Gastroesophageal sphincter (tissue), 4 donors: ENCODE measurements around the gene TPCN1. TPM values are rescaled to one million over a fixed set of nuclear protein-coding genes. Genes with fewer than 3 reads are reported as not detected.

Experiments used
- ATAC-seq: fragments of 150-250 bp; one replicate; pipeline ENCODE4 v1.9.1; 2016; ENCODE audit warnings: mild to moderate bottlenecking, moderate library complexity
- H3K27ac ChIP-seq, 4 donors: fragments of 200-600 bp; sonication (generic) in 3 of 4; 1 replicate in 3 of 4; 2 replicates in 1 of 4; pipeline ENCODE4 v1.5.1; 2016 to 2019
- H3K27me3 ChIP-seq: fragments of 200-600 bp; sonication (generic); one replicate; pipeline ENCODE4 v1.5.1; 2019
- H3K36me3 ChIP-seq, 2 donors: fragments of 200-600 bp; sonication (generic); one replicate each; pipeline ENCODE4 v1.5.1; 2019; ENCODE audit warnings: control low read depth in 1 of 2
- H3K4me1 ChIP-seq, 3 donors: fragments of 200-600 bp; sonication (generic); 1 replicate in 2 of 3; 2 replicates in 1 of 3; pipeline ENCODE4 v1.5.1; 2016 to 2019; ENCODE audit warnings: control low read depth in 2 of 3
- H3K4me3 ChIP-seq, 2 donors: fragments of 200-600 bp; sonication (generic); one replicate each; pipeline ENCODE4 v1.5.1; 2019; ENCODE audit warnings: mild to moderate bottlenecking in 1 of 2, moderate library complexity in 1 of 2
- H3K9me3 ChIP-seq, 3 donors: fragments of 200-600 bp; sonication (generic); one replicate each; pipeline ENCODE4 v1.5.1; 2017 to 2019; ENCODE audit warnings: control low read depth in 2 of 3
- CTCF ChIP-seq, 4 experiments: fragments of 200-600 bp in 2 of 4; fragments of 450-650 bp in 2 of 4; sonication (generic) in 1 of 4; IDR thresholded peaks; one replicate each; pipeline ENCODE4 v1.5.1; 2017 to 2019; ENCODE audit warnings: antibody characterized with exemption in 4 of 4, mild to moderate bottlenecking in 2 of 4, moderate library complexity in 2 of 4
- EP300 ChIP-seq: sonication (generic); formaldehyde crosslinking; IDR thresholded peaks from one replicate; pipeline ENCODE4 v1.6.1; 2017; ENCODE audit warnings: antibody characterized with exemption, mild to moderate bottlenecking
- POLR2A ChIP-seq, 2 donors: fragments of 450-650 bp; IDR thresholded peaks; one replicate each; pipeline ENCODE4 v1.6.1; 2017; ENCODE audit warnings: antibody characterized with exemption in 2 of 2, mild to moderate bottlenecking in 2 of 2, moderate library complexity in 1 of 2
- POLR2AphosphoS5 ChIP-seq: sonication (generic); formaldehyde crosslinking; IDR thresholded peaks from one replicate; pipeline ENCODE4 v1.6.1; 2017; ENCODE audit warnings: antibody characterized with exemption
- WGBS, 2 donors: methylation state at CpG; one replicate each; pipeline ENCODE4 v1.1.5; 2018; ENCODE audit warnings: low coverage in 1 of 2; 5-methylcytosine and 5-hydroxymethylcytosine counted together
- total RNA-seq, 4 donors: library from RNA; depleted of rRNA; stranded (reverse); fragments of >200 nt; gene quantifications; one replicate each; pipeline ENCODE4 v1.1.0, GENCODE V29; 2016

The TPCN1 gene
- total RNA-seq, 4 donors from 2014 or later = 24.0 to 47.0 (median 37.3) TPM

DNA sequence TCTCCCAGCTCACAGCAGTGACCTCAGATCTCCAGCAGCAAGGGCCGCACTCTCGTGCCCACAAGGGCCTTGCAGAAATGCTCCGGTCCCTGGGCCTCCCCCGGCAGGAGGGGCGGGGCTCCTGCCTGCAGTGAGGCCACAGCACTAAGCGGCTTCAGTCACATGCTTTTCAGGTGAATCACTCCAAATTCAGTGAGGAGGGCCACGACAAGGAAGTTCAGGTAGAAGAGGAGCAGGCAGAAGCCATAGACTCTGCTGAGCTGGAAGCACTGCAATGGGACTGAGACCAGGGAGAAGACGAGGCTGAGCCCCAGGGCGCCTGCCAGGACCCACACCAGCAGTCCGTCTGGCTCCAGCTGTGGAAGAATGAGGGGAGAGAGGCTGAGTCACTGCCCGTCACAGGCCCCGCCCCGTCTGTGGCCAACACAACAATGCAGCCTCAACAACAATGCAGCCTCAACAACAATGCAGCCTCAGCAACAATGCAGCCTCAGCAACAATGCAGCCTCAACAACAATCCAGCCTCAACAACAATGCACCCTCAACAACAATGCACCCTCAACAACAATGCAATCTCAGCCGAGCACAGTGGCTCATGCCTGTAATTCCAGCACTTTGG, 78.5 kb downstream of the TPCN1 start:
- H3K4me3 ChIP-seq = no peak overlapping the region
- peaks cover 0 to 89% of the 10 kb centered on the region in 2 donors for H3K36me3 ChIP-seq
- ATAC-seq = peak; percentile 71
- WGBS, 2 donors = 47 to 50% methylated on average over 3 to 5 of the region's 14 CpGs
- H3K27ac ChIP-seq = peak overlapping the region in 3 of 4 donors; percentile 53 to 59 (median 56)
- no peaks in the 10 kb centered on the region for H3K9me3 ChIP-seq
- H3K4me1 ChIP-seq = peaks cover 0 to 29% (median 12%) of the 10 kb centered on the region in 3 donors
- H3K27me3 ChIP-seq = no peaks in the 10 kb centered on the region
- no peak for TF ChIP-seq CTCF (IDR thresholded peaks at IDR 0.05)
- TF ChIP-seq EP300 = no peak
- TF ChIP-seq POLR2AphosphoS5 = no peak
- no peak for TF ChIP-seq POLR2A (IDR thresholded peaks at IDR 0.05)

DNA sequence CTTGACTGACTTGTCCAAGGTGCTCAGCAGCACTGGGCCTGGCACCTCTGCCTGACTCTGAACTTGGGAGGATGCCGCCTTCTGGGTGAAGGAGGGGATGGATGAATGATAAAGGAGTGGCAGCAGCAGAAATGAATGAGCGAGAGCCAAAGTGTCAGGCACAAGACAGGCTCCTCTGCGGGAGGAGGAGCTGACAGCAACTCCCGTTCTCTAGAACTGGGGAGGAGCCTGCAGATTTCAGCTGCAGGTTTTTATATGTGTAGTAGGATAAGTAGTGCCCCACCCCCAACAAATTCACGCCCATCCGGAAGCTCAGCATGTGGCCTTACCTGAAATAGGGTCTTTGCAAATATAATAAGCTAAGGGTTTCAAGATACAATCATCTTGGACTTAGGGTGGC, 80.5 kb downstream of the TPCN1 start:
- TF ChIP-seq CTCF (IDR thresholded peaks at IDR 0.05) (no peak), EP300 (no peak), POLR2AphosphoS5 (no peak)
- Histone ChIP-seq H3K9me3 (no peaks in the 10 kb centered on the region), H3K4me1 (peaks cover 0 to 29% (median 12%) of the 10 kb centered on the region in 3 donors), H3K4me3 (no peak overlapping the region), H3K27me3 (no peaks in the 10 kb centered on the region), H3K27ac (no peak overlapping the region), H3K36me3 (peaks cover 0 to 88% of the 10 kb centered on the region in 2 donors)
- no peak for ATAC-seq
- 84 to 100% methylated on average over 3 to 4 of the region's 6 CpGs for WGBS, 2 donors

GRCh38 chr12:113302466-113302865, 81.2 kb downstream of the TPCN1 start:
- no peak overlapping the region for H3K27ac ChIP-seq
- ATAC-seq = no peak
- peaks cover 0 to 87% of the 10 kb centered on the region in 2 donors for H3K36me3 ChIP-seq
- TF ChIP-seq CTCF (IDR thresholded peaks at IDR 0.05) = no peak
- no peak for TF ChIP-seq POLR2AphosphoS5
- no peak for TF ChIP-seq EP300
- TF ChIP-seq POLR2A (IDR thresholded peaks at IDR 0.05) = no peak
- H3K27me3 ChIP-seq = no peaks in the 10 kb centered on the region
- H3K4me1 ChIP-seq = peaks cover 0 to 27% (median 12%) of the 10 kb centered on the region in 3 donors
- WGBS, 2 donors = 90 to 100% methylated on average over 1 to 2 of the region's 8 CpGs
- no peak overlapping the region for H3K4me3 ChIP-seq
- H3K9me3 ChIP-seq = no peaks in the 10 kb centered on the region

GRCh38 chr12:113302886-113303640, 81.8 kb downstream of the TPCN1 start:
- Histone ChIP-seq H3K9me3 (no peaks in the 10 kb centered on the region), H3K4me1 (peaks cover 0 to 21% (median 7%) of the 10 kb centered on the region in 3 donors), H3K4me3 (no peak overlapping the region), H3K36me3 (peaks cover 0 to 87% of the 10 kb centered on the region in 2 donors), H3K27ac (no peak overlapping the region), H3K27me3 (no peaks in the 10 kb centered on the region)
- WGBS, 2 donors = 63 to 83% methylated on average over 7 to 8 of the region's 19 CpGs
- TF ChIP-seq CTCF (IDR thresholded peaks at IDR 0.05) (no peak), EP300 (no peak), POLR2A (IDR thresholded peaks at IDR 0.05) (no peak), POLR2AphosphoS5 (no peak)
- no peak for ATAC-seq
